HFF-Myc (cell line): ENCODE measurements around the gene CLSTN3.

Source experiments
- DNase-seq: peaks from one replicate; pipeline ENCODE4 v3.0.0-alpha.2; 2011; ENCODE audit warnings: low read depth; ENCODE audit errors: extremely low read depth
- H3K4me3 ChIP-seq: replicated peaks from 2 replicates; pipeline ENCODE4 v1.5.1; 2011; ENCODE audit warnings: low read depth, mild to moderate bottlenecking, control low read depth, low read length
- TF ChIP-seq, protein P1 (sequence below): IDR thresholded peaks from 2 replicates; pipeline ENCODE4 v1.5.1; 2012; ENCODE audit warnings: mild to moderate bottlenecking, low read depth, low read length, control low read depth; ENCODE audit errors: missing control alignments

Gene CLSTN3

DNA sequence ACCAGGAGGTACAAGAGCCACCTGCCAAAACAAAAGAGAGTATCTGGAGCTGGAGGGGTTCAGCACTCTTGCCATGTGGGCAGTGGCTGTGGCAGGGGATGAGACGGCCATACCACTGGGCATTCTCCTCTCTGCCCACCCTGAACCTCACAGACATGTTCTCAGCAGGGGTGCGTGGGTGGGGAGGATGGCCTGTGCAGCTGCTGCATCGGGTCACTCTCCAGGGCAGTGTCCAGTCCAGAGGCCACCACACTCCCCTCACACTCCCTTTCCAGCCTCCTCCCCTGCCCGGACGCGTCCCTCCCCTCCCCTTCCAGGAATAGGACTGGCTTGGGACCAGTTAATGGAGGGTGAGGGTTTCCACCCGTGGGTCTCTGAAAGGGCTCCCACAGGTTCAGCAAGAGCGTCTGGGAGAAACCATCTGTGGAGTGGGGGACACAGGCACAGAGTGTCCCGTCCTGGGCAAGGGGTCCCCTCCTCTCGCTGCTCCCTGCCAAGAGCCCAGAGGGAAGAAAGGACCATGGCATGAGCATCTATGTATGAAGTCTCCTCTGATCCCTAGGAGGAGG lies 38.4 kb upstream of the CLSTN3 start:
- DNase-seq: no peak
- TF ChIP-seq, protein P1, sequence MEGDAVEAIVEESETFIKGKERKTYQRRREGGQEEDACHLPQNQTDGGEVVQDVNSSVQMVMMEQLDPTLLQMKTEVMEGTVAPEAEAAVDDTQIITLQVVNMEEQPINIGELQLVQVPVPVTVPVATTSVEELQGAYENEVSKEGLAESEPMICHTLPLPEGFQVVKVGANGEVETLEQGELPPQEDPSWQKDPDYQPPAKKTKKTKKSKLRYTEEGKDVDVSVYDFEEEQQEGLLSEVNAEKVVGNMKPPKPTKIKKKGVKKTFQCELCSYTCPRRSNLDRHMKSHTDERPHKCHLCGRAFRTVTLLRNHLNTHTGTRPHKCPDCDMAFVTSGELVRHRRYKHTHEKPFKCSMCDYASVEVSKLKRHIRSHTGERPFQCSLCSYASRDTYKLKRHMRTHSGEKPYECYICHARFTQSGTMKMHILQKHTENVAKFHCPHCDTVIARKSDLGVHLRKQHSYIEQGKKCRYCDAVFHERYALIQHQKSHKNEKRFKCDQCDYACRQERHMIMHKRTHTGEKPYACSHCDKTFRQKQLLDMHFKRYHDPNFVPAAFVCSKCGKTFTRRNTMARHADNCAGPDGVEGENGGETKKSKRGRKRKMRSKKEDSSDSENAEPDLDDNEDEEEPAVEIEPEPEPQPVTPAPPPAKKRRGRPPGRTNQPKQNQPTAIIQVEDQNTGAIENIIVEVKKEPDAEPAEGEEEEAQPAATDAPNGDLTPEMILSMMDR: no peak
- peak overlapping the region; percentile 45 for H3K4me3 ChIP-seq

DNA sequence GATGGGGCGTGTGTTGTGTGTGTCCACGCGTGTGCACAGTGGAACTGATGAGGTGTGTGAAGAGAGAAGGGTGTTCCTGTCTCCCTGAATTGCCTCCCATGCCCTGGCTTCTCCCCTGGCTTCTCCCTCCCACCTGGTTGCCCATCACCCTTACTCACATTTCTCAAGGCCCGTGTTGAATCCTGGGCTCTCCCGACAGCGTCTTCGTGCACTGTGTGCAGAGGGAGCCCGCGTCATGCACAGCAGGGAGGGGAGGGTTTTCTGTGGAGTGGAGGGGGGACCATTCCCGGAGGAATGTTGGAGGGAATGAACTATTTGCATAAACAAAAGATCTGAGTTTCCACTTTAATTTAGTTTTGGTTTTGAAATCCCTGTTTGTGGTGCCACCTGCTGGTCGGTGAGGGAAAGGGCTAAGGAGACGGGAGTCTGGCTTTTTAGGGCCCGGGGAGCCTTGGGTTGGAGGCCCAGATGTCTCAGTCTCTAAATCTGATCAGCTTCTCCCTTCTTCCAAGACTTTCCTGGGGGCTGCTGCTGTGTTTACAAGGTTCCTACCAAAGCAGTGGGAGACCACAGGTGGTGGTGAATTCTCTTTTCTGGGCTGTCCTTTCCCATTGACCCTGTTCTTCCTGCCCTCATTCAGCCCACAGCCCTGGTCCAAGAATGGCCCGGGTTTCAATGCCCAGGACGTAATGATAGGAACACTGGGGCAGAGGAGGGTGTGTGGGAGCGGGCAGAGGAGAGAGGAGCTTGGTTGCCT lies 37.8 kb upstream of the CLSTN3 start, which contains the start of gene C1R:
Gene C1R (minus strand): TSS at position 217 of the 757 bp plus-strand sequence. CDS start 57 bp downstream, at position 160.
- peak within 1 kb of the TSS; percentile 45 for H3K4me3 ChIP-seq
- TF ChIP-seq, protein P1: peak; percentile 90
- peak; percentile 55 for DNase-seq

DNA sequence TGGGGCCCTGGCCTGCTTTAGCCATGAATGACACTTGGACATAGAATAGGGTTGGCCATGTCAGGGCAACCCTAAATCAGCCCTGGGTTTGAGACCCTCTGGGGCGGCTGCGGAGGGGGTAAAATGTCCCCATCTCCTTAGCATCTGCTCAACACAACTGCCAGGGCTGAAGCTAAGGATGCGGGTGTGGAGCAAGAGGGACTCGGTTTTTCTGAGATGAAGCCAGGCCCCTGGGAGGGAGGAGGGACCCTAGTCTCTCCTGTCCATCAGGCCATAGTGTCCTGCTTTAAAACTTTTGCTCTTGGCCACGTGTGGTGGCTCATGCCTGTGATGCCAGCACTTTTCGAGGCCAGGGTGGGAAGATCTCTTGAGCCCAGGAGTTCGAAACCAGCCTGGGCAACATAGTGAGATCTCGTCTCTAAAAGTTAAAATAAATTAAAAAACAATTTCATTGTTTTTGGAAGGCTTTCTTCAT lies 37.1 kb upstream of the CLSTN3 start:
- TF ChIP-seq, protein P1: no peak
- no peak overlapping the region for H3K4me3 ChIP-seq
- no peak for DNase-seq

GRCh38 chr12:7093486-7093885 lies 36.7 kb upstream of the CLSTN3 start:
- H3K4me3 ChIP-seq: no peak overlapping the region
- DNase-seq: no peak
- TF ChIP-seq, protein P1: no peak

- TF ChIP-seq, protein P1: no peak
- DNase-seq: no peak
- no peak overlapping the region for H3K4me3 ChIP-seq
Observed at GRCh38 chr12:7093892-7094291, 36.3 kb upstream of the CLSTN3 start.

- H3K4me3 ChIP-seq: no peak overlapping the region
- TF ChIP-seq, protein P1: no peak
- no peak for DNase-seq
Observed at GRCh38 chr12:7096006-7096932, 33.9 kb upstream of the CLSTN3 start.
